ENCODE results near the gene C11orf65. TPM values are rescaled to one million over a fixed set of nuclear protein-coding genes. Genes with fewer than 3 reads are reported as not detected.

The C11orf65 gene
- total RNA-seq, 1 donor from 2014 or later = 0.13 TPM

GRCh38 chr11:108370990-108371389, 96.3 kb downstream of the C11orf65 start:
- DNase-seq (ENCODE audit: low read depth, low spot score) = no peak

- DNase-seq (ENCODE audit: low read depth, low spot score) = no peak
Observed at GRCh38 chr11:108370315-108370714, 97.0 kb downstream of the C11orf65 start.

GRCh38 chr11:108369064-108369463, 98.3 kb downstream of the C11orf65 start:
- DNase-seq (ENCODE audit: low read depth, low spot score) = no peak

GRCh38 chr11:108368134-108368533, 99.2 kb downstream of the C11orf65 start:
- no peak for DNase-seq (ENCODE audit: low read depth, low spot score)

- DNase-seq (ENCODE audit: low read depth, low spot score) = no peak
Observed at GRCh38 chr11:108364159-108364558, 103.2 kb downstream of the C11orf65 start.

GRCh38 chr11:108351468-108351867, 115.9 kb downstream of the C11orf65 start:
- no peak for DNase-seq (ENCODE audit: low read depth, low spot score)

- no peak for DNase-seq (ENCODE audit: low read depth, low spot score)
Observed at GRCh38 chr11:108346451-108346850, 120.9 kb downstream of the C11orf65 start.

- no peak for DNase-seq (ENCODE audit: low read depth, low spot score)
Observed at GRCh38 chr11:108345767-108346166, 121.6 kb downstream of the C11orf65 start.

- no peak for DNase-seq (ENCODE audit: low read depth, low spot score)
Observed at GRCh38 chr11:108343714-108344113, 123.6 kb downstream of the C11orf65 start.

GRCh38 chr11:108341654-108342053, 125.7 kb downstream of the C11orf65 start:
- DNase-seq (ENCODE audit: low read depth, low spot score) = no peak

GRCh38 chr11:108340973-108341372, 126.4 kb downstream of the C11orf65 start:
- no peak for DNase-seq (ENCODE audit: low read depth, low spot score)

- no peak for DNase-seq (ENCODE audit: low read depth, low spot score)
Observed at GRCh38 chr11:108338750-108339149, 128.6 kb downstream of the C11orf65 start.

GRCh38 chr11:108333403-108333899, 133.9 kb downstream of the C11orf65 start:
- DNase-seq (ENCODE audit: low read depth, low spot score) = no peak

Other genes starting within 250 kb of the C11orf65 start
- gene NPAT, start 244.9 kb downstream of the C11orf65 start, total RNA-seq = 13.0 and 16.8 TPM in 2 replicates
- 80.2 and 108 TPM in 2 replicates for gene ATM, start 244.5 kb downstream of the C11orf65 start, total RNA-seq
- gene POGLUT3, start 30.9 kb upstream of the C11orf65 start, total RNA-seq = 23.7 and 29.6 TPM in 2 replicates
- under 0.01 and 0.07 TPM in 2 replicates for gene EXPH5, start 126.2 kb upstream of the C11orf65 start, total RNA-seq
- 44.6 and 46.2 TPM in 2 replicates for gene DDX10, start 197.5 kb upstream of the C11orf65 start, total RNA-seq